A549 treated with AZD2906 at 1 μM for 4 hours (cell line): Measurements from ENCODE around the gene ITGA2B. TPM values are rescaled to one million over a fixed set of nuclear protein-coding genes. Genes with fewer than 3 reads are reported as not detected.

Source experiments
- total RNA-seq: library from RNA; stranded (reverse); fragments of 200-300 nt; extraction: Qiagen RNA extraction; gene quantifications from 5 replicates; pipeline ENCODE4 v1.2.3, GENCODE V29; 2022

Gene ITGA2B
- total RNA-seq: 1.0 to 1.5 TPM (median 1.3 TPM) in 5 replicates

DNA sequence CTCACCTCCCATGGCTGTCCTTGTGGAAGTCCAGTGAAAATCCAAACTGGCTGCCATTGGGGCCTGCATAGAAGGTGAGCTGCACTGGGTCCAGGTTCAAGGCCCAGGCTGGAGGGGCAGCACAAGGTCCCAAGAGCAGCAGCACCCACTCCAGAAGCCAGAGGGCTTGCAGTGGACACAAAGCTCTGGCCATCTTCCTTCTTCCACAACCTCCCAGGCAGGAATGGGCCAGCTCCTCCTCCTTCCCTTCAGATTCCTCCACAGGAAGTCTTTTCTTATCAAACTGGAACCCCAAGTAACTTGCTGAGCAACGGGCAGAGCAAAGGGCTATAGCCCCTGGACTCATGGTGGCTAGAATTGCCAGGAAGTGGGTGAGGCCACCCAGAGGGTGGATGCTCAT is at the start of gene ITGA2B:
Gene ITGA2B, minus strand, starts transcription at position 369 of the 400 bp plus-strand sequence. Its CDS starts 176 bp downstream, at position 193.

DNA sequence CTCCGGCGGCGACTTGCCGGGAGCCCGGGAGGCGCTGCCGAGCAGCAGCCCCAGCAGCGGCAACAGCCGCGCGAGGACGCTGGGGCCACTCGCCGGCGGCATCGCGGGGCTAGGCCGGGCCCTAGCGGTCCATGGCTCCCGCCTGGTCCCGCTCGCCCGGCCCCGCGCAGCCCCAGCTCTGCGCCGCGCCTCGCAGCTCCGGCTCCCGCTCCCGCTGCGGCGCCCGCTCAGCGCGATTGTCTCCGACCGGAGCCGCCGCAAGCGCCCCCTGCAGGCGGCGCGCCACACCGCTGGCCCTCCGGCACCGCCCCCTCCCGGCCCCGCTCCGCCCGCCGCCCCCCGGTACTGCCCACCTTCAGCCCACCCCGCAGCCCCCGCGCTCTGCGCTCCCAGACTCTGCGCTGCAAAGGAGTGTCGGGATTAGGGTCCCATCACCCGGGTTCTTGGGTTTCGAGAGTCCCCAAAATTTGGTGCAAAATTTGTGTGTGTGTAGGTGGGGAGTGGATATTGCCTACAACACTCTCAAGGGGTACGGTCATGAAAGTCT is 25.8 kb downstream of the ITGA2B start, which contains the start of gene FAM171A2:
Gene FAM171A2, minus strand, starts transcription at position 241 of the 547 bp plus-strand sequence. Its CDS starts 139 bp downstream, at position 102.

DNA sequence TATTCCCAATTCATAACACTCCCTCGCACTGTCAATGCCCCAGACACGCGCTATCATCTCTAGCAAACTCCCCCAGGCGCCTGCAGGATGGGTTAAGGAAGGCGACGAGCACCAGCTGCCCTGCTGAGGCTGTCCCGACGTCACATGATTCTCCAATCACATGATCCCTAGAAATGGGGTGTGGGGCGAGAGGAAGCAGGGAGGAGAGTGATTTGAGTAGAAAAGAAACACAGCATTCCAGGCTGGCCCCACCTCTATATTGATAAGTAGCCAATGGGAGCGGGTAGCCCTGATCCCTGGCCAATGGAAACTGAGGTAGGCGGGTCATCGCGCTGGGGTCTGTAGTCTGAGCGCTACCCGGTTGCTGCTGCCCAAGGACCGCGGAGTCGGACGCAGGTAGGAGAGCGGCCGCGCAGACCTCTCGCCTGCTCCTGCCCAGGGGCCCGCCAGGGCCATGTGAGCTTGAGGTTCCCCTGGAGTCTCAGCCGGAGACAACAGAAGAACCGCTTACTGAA is 44.5 kb downstream of the ITGA2B start, which contains the start of gene GRN:
Gene GRN, plus strand, starts transcription at position 364 of the 515 bp plus-strand sequence. CDS start 3,863 bp downstream, outside the sequence.

GRCh38 chr17:44324571-44325275 is 64.7 kb downstream of the ITGA2B start, which contains the start of gene SLC25A39:
Gene SLC25A39, minus strand, starts transcription at chr17:44324823. Its CDS starts 1,261 bp downstream, at chr17:44323562.

Other genes with a start within 250 kb of the ITGA2B start
- 8.3 to 11.9 TPM (median 11.3 TPM) in 5 replicates for gene HROB, start 247.7 kb downstream of the ITGA2B start, total RNA-seq
- 0.07 TPM in 3 of 5 replicates, not detected in the others for gene ASB16, start 218.9 kb downstream of the ITGA2B start, total RNA-seq
- gene TMUB2, start 202.7 kb downstream of the ITGA2B start, total RNA-seq: 34.5 to 43.3 TPM (median 42.7 TPM) in 5 replicates
- gene ATXN7L3, start 189.8 kb downstream of the ITGA2B start, total RNA-seq: 52.9 to 68.2 TPM (median 63.5 TPM) in 5 replicates
- 79.2 to 91.0 TPM (median 85.8 TPM) in 5 replicates for gene UBTF, start 170.0 kb downstream of the ITGA2B start, total RNA-seq
- not detected in 5 replicates for gene SLC4A1, start 121.5 kb downstream of the ITGA2B start, total RNA-seq
- 0.82 to 1.5 TPM (median 0.88 TPM) in 5 replicates for gene RUNDC3A, start 81.0 kb downstream of the ITGA2B start, total RNA-seq
- 145 to 205 TPM (median 196 TPM) in 5 replicates for gene SLC25A39, start 64.8 kb downstream of the ITGA2B start, total RNA-seq
- gene GRN, start 44.3 kb downstream of the ITGA2B start, total RNA-seq: 224 to 253 TPM (median 236 TPM) in 5 replicates
- gene FAM171A2, start 25.8 kb downstream of the ITGA2B start, total RNA-seq: 2.8 to 4.8 TPM (median 3.5 TPM) in 5 replicates
- gene GPATCH8, start 113.8 kb upstream of the ITGA2B start, total RNA-seq: 16.8 to 25.1 TPM (median 20.3 TPM) in 5 replicates
- 23.6 to 37.5 TPM (median 34.8 TPM) in 5 replicates for gene FZD2, start 167.8 kb upstream of the ITGA2B start, total RNA-seq